NCI-H82 treated with DMSO at 0.1 percent for 48 hours (cell line): ENCODE results near the gene SEC31A.
A peak's percentile ranks its signal among the peaks of the same experiment; 100 is the strongest.

Experiments used
- DNase-seq: peaks from one replicate; lab custom pipeline; 2025; ENCODE audit not compliant: unreplicated experiment; lab: John Stamatoyannopoulos, UW

Gene SEC31A

DNA sequence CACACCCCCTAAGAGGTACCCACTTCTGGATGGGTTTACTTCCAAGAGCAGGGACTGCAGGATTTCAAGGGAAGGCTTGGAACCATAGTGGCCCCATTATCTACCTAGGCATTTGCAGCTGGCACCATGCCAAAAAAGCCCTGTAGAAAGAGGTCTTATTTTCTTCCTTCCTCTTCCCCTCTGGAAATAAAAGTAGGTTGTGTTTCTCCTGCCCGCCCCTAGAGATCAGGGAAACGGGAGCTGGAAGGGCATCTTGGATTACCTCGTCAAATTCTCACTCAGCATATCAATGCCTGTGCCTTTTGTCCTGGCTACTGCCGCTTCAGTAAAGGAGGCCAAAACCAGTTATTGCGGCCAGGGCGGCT is 93.9 kb downstream of the SEC31A start:
- no peak for DNase-seq

DNA sequence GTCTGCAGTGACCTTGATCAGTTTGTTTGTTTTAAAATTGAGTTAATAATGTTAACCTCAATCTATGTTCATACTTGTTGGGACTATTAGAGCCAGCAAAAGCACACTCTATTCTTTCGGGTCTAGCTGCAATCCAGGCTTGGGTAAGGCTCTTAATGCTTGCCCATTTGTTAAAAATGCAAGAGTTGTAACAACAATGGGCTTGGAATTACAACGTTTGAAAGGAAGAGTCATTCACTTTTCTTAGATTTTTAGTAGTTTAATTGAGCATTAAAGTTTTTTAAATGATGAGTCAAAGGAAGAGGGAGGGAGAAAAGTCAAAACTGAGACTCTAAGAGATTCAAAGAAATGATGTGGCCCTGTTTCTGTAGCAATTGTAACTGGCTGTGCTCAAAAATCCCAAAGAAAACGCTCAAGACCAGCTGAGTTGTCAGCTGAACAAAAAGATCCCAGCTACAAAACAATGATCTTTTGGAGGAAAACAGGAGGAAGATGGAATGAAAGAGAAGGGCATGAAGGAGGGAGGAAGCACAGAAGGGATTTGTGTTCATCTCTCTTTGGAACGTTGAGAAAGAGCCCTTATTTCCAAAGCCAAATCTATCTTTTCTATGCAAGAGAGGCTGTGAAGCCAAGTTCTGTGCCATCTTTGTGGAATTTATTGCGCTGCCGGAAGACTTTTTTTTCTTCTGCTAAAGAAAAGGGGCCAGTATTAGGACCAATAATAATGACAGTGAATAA is 97.9 kb downstream of the SEC31A start:
- DNase-seq: no peak

DNA sequence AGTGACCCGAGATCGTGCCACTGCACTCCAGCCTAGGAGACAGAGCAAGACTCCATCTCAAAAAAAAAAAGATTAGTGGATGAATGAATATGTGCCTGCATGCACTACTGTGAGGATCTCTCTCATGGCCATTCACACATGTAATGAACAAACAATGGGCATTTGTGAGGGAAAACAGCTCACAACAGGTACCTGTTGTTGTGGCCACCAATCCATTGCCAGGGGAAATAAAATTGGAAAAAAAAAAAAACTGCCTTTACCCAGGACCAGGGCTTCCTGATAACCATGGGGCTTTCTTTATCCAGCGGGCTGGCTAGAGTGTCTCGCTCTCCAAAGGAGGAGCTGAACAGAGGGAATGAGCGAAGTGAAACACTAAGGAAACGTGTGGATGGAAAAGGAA is 99.8 kb downstream of the SEC31A start:
- DNase-seq: no peak

DNA sequence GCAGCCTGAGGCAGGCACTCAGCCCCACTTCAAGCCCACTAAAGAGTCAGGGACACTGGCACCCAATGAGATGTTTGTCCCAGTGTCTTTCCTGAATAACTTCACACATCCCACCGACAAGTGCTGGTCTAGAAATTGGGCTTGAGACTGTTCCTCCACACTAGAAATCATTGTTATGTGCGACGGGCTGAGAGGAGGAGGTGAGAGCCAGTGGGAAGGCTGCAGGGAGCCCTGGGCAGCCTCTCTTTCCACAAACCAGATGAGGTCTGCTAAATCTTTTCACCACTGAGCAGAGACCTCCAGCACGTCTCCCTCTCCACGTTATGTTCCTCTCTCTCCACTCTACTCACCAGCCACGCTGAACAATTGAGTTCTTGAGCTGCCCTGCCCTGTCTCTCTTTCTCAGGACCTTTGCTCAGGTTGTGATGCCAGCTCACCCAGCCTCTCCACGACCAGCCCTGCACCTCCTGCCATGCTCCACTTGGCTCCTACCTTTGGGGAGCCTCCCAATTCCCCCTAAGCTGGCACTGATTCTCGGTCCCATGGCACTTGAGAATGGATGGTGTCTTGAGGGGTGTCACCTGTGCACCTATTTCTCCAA is 100.8 kb downstream of the SEC31A start:
- no peak for DNase-seq

DNA sequence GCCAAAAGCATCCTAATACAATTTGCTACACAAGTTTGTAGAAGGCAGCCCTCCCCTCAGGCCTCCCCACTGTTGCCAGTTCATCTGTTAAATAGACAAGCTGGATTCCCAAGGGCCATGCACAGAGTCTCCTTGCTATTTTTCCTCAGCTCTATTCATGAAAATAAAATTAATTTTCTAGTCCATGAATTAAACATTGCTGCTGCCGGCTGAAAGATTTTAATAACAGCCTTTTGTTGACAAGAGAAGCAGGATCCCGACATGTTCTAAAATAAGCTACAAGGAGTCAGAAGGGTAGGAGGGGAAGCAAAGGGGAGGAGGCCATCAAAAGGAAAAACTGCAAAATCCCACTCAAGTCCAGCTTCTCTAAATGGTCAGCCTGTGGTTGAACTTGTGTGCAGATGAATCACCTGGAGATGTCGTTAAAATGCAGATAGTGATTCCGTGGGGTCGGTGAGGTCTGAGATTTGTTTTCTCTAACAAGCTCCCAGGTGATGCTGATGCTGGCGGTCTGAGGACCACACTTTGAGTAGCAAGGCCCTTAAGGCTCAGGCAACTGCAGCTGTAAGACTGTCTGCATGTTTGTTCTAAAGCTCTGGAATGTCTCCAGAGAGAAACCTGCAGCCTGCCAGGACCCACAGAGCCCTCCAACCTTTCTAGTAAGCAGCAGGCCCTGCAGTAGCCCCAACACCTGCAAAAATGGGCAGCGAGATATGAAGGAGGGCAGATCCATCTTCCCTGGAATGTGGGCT is 101.8 kb downstream of the SEC31A start:
- DNase-seq: no peak

GRCh38 chr4:82787342-82787741 is 103.6 kb downstream of the SEC31A start:
- DNase-seq: no peak

DNA sequence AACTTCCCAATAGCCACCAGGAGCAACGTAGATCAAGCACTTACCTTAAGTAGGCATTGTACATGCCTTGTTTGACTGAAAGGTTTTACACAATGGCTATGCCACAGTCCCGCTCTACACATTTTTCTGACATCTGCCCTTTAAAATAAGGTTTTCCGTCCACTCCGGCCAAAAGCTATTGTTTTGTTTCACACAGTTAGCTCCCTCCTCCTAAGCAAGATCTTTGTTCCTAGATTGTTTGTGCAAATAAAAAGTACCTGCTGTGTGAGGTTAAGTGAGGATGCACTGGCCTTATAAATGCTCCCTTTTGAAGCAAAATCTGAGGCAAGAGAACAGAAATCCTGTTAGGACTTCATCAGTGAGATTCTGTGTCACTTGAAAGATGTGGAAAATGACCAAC is 104.1 kb downstream of the SEC31A start:
- DNase-seq: no peak

DNA sequence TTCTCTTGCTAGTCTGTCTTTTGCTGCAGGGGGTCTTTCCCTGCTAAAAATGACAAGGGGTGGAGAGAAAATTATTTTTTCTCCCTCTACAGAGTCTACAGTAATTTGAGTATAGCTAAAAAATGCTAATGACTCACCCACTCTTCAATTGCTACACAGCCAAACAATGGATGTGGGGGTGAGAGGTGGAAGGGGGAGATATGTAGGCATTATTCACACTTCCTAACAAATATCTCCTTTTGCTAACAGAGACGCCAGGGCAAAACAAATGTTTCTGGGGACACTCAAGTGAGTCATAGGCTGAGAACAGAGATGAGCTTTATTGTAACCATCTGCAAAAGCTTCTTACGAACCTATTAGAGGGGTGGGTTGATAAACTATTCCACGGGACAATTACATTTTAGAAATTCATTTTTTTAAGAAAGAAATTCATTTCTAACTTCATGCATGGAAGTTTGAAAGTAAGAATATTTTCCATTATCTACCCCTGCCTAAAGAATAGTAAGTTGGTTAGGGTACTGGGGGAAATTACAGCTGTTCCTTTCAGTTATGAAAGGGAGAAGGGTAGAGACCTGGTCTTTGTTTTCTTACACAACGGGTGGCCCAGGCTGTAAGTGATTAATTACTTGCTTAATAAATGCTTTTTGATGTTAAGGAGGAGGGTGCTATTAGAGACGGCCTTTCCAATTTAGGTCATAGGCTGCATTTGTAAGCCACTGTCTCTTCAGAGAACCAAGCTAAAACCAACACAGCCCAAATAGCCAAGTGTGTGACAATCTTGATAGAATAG is 105.1 kb downstream of the SEC31A start:
- no peak for DNase-seq

DNA sequence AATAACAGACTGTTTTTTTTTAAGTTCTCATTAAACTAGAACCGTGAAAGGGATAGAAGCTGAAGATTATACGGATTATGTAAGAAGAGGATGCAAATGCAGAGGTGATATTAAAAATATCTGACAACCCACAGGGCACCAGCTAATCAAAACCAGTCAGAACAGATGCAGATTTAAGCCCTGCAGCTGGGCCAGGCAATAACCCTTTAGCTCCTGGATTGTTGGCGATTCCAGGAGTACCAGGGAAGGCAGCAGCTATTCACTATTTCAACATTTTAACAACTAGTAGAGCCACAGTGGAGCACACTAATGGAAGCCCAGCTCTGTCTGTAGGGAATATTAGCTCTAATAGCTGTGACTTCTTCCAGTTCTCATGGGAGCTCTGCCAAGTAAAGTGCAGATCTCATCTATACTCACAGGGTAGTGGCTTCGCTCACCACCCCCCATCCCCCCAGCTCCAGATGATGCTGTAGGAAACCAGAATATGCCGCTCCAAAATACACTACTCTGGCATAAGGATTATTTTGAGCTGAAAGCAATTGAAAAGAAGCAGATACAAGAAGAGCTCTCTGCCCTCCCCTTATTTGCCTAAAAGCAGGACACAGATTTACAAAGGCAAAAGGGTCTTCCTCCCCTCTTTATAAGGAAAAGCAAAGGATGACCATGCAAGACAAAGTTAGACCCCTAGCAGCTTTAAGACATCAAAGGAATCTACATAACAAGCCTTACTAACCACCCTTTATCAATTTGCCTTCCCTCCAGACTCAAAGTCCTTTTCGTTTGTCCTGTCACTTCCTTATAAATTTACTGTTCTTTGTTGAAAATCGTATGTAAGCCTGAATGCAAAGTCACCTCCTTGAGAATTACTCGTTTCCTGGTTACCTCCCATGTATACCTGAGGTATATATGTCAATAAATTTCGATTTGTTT is 106.0 kb downstream of the SEC31A start:
- DNase-seq: no peak

DNA sequence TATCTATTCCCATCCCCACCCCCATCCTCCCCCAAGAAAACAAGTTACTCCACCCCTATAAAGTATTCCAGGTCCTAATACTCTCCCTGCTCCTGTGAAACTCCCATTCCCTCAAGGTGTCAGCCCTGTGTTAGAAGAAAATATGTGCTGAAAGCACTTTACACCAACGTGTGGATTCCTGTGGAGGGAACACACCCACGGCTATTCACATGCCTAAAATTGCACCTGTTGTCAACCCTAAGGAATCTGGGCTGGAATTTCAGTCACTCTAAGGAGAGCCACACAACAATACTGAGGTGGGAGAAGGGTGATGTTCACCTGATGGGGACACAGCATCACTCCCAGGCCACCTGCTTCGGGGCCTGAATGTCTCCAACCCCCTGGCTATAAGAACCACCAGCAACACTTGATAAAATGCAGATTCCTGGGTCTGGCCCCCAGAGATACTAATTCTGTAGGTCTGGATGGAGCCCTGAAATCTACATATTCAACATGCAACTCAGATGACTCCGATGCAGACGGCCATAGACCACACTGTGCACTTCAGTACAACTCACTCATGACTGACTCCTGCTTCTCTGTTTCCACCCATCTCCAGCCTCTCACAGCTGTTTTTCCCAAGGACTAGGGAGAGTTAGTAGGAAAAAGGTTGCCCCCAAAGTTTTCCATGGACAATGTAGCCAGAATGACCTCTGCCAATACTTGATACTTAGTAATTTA is 108.2 kb downstream of the SEC31A start:
- DNase-seq: no peak

DNA sequence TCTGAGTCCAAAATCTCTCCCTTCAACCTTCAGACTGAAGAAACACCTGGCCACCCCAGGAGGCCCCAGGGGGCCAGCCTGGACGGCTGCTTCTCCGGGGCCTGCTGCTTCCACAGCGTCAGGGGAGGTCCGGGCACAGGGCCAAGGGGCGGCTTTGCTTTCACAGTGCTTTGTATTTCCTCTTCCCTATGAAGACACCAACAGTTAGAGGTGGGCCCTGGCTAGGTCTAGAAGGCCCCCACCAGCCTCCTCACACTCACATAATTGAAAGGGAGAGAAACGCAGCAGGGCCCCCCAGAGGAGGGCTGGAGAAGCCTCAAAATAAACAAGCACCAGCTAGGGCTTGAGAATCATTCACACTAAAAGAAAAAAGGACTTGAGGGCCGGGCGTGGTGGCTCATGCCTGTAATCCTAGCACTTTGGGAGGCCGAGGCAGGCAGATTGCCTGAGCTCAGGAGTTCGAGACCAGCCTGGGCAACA is 110.2 kb downstream of the SEC31A start:
- DNase-seq: peak; percentile 26

GRCh38 chr4:82780170-82780751 is 110.7 kb downstream of the SEC31A start:
- no peak for DNase-seq

DNA sequence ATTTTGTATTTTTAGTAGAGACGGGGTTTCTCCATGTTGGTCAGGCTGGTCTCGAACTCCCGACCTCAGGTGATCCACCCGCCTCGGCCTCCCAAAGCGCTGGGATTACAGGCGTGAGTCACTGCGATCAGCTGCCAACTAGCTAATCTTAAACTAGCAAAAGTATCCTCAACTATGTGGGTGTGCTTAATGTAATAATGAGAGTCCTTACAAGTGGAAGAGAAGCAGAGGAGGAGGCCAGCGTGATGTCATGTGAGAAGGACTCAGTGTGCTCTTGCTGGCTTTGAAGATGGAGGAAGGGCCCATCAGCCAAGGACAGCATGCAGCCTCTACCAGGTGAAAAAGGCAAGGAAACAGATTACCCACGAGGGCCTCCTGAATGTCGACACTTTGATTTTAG is 111.9 kb downstream of the SEC31A start:
- DNase-seq: no peak

DNA sequence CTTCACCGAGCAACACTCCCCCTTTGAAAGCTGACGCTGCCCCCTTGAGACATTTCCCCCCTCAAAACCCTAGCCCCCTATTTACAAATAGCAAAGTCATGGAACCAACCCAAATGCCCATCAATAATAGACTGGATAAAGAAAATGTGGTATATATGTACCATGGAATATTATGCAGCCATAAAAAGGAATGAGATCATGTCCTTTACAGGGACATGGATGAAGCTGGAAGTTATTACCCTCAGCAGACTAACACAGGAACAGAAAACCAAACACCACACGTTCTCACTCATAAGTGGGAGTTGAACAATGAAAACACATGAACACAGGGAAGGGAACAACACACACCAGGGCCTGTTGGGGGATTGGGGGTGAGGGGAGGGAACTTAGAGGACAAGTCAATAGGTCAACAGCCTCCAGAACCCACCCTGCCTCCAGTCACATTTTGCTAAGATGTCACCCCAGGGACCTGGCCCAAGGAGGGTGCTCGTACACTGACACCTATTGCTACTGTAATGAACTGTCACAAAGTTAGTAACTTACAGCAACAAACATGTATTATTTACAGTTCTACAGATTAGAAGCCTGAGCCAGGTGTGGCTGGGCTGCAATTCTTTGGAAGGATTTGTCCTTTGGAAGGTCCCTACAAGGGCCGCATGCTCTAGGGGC is 113.0 kb downstream of the SEC31A start:
- no peak for DNase-seq

DNA sequence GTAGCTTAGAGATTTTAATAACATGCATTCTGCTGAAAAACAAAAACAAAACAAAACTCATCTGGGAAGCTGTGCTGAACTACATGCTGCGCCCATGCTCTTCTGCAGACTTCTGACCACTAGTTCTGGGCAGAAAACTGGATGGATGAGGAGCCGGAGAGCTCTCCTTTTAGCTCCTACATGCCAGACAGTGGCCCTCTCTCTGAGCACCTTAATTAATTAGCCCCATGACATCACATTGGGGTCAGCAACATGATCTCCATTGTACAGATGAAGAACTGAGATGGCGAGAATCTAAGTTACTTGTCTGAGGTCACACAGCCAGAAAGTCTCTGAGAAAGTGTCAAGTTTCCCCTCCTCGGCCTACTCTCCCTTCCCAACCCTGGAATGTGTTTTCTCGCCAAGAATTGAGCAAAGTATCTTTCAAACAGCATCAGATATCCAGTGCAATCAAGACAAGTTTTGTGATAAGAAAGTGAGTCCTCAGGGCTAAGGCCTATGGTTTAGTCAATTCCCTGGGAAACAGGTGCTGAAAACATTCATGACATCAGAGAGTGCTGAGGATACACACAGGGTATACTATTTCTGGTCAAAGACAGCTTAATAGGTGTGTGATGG is 113.9 kb downstream of the SEC31A start:
- no peak for DNase-seq

DNA sequence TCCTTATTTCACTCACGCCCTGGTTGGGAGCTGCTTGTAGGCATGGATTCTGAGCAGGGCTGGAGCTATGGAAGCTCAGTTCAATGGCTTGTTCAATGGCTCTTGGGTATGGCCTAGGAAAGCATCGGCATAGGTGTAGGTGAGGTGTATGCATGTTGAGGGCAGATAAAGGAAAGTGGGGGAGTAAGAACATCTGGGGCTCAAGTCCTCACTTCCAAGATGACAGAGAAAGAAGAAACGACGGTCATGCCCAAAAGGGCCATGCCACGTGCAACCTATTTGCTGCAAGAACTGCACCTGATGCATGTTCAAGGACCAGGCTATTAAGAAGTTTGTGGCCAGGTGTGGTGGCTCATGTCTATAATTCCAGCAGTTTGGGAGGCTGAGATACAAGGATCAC is 115.7 kb downstream of the SEC31A start:
- DNase-seq: no peak

- no peak for DNase-seq
Measured at GRCh38 chr4:82774711-82775171, 116.2 kb downstream of the SEC31A start.

DNA sequence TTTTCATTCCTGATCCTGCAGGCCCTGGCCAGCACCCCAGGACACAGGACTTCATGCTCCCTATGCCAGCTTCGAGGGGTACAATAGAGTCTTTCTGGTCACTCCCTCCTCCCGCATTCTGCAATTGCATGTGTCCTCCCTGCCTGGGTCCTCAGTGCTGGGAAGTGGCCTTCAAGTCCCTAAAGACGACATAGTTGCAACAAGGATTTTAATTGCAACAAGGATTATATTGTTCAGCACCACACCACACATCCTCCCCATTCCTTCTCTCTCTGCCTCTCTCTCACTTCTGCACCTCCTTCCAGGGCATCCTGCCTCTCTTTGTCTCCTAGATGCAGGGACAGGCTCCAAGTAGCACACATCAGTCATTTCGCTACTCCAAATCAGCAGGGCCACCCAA is 117.9 kb downstream of the SEC31A start:
- no peak for DNase-seq
